Thymus (tissue), 2 donors: ENCODE data around the gene FUT3. TPM values are rescaled to one million over a fixed set of nuclear protein-coding genes. Genes with fewer than 3 reads are reported as not detected.

ENCODE experiments used
- polyA plus RNA-seq: library from polyadenylated mRNA; stranded (reverse); fragments of 200-250 nt; gene quantifications from one replicate; pipeline ENCODE4 v1.2.3, GENCODE V29; 2013
- total RNA-seq: library from RNA; stranded (reverse); fragments of 120-200 nt; gene quantifications from one replicate; pipeline ENCODE4 v1.2.4, GENCODE V29; 2013
- donor health status: healthy.

FUT3 gene
- total and polyA plus RNA-seq, 2 donors: 0.19 to 2.9 TPM

Other genes starting within 250 kb of the FUT3 start
- 22.2 TPM for gene SAFB2, start 228.7 kb downstream of the FUT3 start, total RNA-seq
- 60.6 TPM for gene SAFB2, start 228.7 kb downstream of the FUT3 start, polyA plus RNA-seq
- 32.6 TPM for gene SAFB, start 228.4 kb downstream of the FUT3 start, total RNA-seq
- gene SAFB, start 228.4 kb downstream of the FUT3 start, polyA plus RNA-seq: 73.3 TPM
- 70.5 TPM for gene MICOS13, start 170.9 kb downstream of the FUT3 start, total RNA-seq
- 67.6 TPM for gene MICOS13, start 170.9 kb downstream of the FUT3 start, polyA plus RNA-seq
- 4.6 TPM for gene HSD11B1L, start 170.4 kb downstream of the FUT3 start, total RNA-seq
- 6.5 TPM for gene HSD11B1L, start 170.4 kb downstream of the FUT3 start, polyA plus RNA-seq
- gene RPL36, start 161.2 kb downstream of the FUT3 start, total RNA-seq: 1,127 TPM
- 1,924 TPM for gene RPL36, start 161.2 kb downstream of the FUT3 start, polyA plus RNA-seq
- gene LONP1, start 131.3 kb downstream of the FUT3 start, total RNA-seq: 34.3 TPM
- 37.7 TPM for gene LONP1, start 131.3 kb downstream of the FUT3 start, polyA plus RNA-seq
- 0.05 TPM for gene CATSPERD, start 130.8 kb downstream of the FUT3 start, total RNA-seq
- 0.05 TPM for gene CATSPERD, start 130.8 kb downstream of the FUT3 start, polyA plus RNA-seq
- gene PRR22, start 66.7 kb downstream of the FUT3 start, total RNA-seq: 1.6 TPM
- gene PRR22, start 66.7 kb downstream of the FUT3 start, polyA plus RNA-seq: 13.6 TPM
- gene DUS3L, start 60.3 kb downstream of the FUT3 start, total RNA-seq: 25.2 TPM
- 43.9 TPM for gene DUS3L, start 60.3 kb downstream of the FUT3 start, polyA plus RNA-seq
- gene NRTN, start 46.4 kb downstream of the FUT3 start, total RNA-seq: 1.7 TPM
- 4.0 TPM for gene NRTN, start 46.4 kb downstream of the FUT3 start, polyA plus RNA-seq
- gene FUT6, start 11.7 kb downstream of the FUT3 start, total RNA-seq: under 0.01 TPM
- gene FUT6, start 11.7 kb downstream of the FUT3 start, polyA plus RNA-seq: 0.43 TPM
- gene FUT5, start 19.1 kb upstream of the FUT3 start, total RNA-seq: 0.05 TPM
- not detected for gene FUT5, start 19.1 kb upstream of the FUT3 start, polyA plus RNA-seq
- gene NDUFA11, start 52.3 kb upstream of the FUT3 start, total RNA-seq: 218 TPM
- 292 TPM for gene NDUFA11, start 52.3 kb upstream of the FUT3 start, polyA plus RNA-seq
- gene VMAC, start 53.4 kb upstream of the FUT3 start, total RNA-seq: 5.9 TPM
- 10.8 TPM for gene VMAC, start 53.4 kb upstream of the FUT3 start, polyA plus RNA-seq
- gene CAPS, start 62.8 kb upstream of the FUT3 start, total RNA-seq: 6.5 TPM
- 70.4 TPM for gene CAPS, start 62.8 kb upstream of the FUT3 start, polyA plus RNA-seq
- gene RANBP3, start 126.7 kb upstream of the FUT3 start, total RNA-seq: 36.7 TPM
- gene RANBP3, start 126.7 kb upstream of the FUT3 start, polyA plus RNA-seq: 39.0 TPM